Liver (tissue), 9 donors: ENCODE data around the gene PSEN1. TPM values are rescaled to one million over a fixed set of nuclear protein-coding genes. Genes with fewer than 3 reads are reported as not detected.
A peak's percentile ranks its signal among the peaks of the same experiment; 100 is the strongest.

Experiments used
- DNase-seq: peaks from one replicate; pipeline ENCODE4 v3.0.0-alpha.2; 2017; ENCODE audit warnings: low spot score
- H3K27ac ChIP-seq, 2 donors: one replicate each; pipeline ENCODE4 v1.7.0; 2013; ENCODE audit warnings: inconsistent platforms in 2 of 2, low read length in 2 of 2, control low read depth in 1 of 2, low read depth in 1 of 2, mild to moderate bottlenecking in 1 of 2
- H3K27me3 ChIP-seq, 4 donors: one replicate each; pipeline versions ENCODE4 v1.6.1 to v1.7.0; 2013; ENCODE audit warnings: low read length in 3 of 4, inconsistent platforms in 1 of 4, mild to moderate bottlenecking in 1 of 4, moderate library complexity in 1 of 4; ENCODE audit not compliant: control insufficient read depth in 4 of 4, insufficient read depth in 4 of 4
- H3K36me3 ChIP-seq, 4 donors: one replicate each; pipeline versions ENCODE4 v1.6.1 to v1.7.0; 2013; ENCODE audit warnings: low read length in 3 of 4, mild to moderate bottlenecking in 3 of 4, low read depth in 1 of 4, moderate library complexity in 1 of 4; ENCODE audit not compliant: control insufficient read depth in 4 of 4, insufficient read depth in 3 of 4
- H3K4me1 ChIP-seq, 4 donors: one replicate each; pipeline versions ENCODE4 v1.6.1 to v1.7.0; 2013; ENCODE audit warnings: low read length in 3 of 4, mild to moderate bottlenecking in 3 of 4, moderate library complexity in 1 of 4; ENCODE audit not compliant: control insufficient read depth in 4 of 4, insufficient read depth in 4 of 4
- H3K4me3 ChIP-seq, 3 donors: one replicate each; pipeline versions ENCODE4 v1.6.1 to v1.7.0; 2013; ENCODE audit warnings: low read length in 3 of 3, control low read depth in 1 of 3, low read depth in 1 of 3, mild to moderate bottlenecking in 1 of 3
- H3K9ac ChIP-seq, 2 donors: one replicate each; pipeline ENCODE4 v1.7.0; 2013; ENCODE audit warnings: low read length in 2 of 2, mild to moderate bottlenecking in 2 of 2, moderate library complexity in 2 of 2, control low read depth in 1 of 2, low read depth in 1 of 2
- H3K9me3 ChIP-seq, 4 donors: one replicate each; pipeline versions ENCODE4 v1.6.1 to v1.7.0; 2013; ENCODE audit warnings: low read length in 3 of 4; ENCODE audit not compliant: control insufficient read depth in 4 of 4
- ATF3 ChIP-seq: IDR thresholded peaks from 2 replicates; pipeline ENCODE4 v1.6.1; 2016; ENCODE audit warnings: antibody characterized with exemption
- EGR1 ChIP-seq, 2 donors: IDR thresholded peaks; 2 replicates each; pipeline ENCODE4 v1.6.1; 2016 to 2018; ENCODE audit warnings: antibody characterized with exemption in 2 of 2, low read depth in 2 of 2
- FOXA1 ChIP-seq: IDR thresholded peaks from 2 replicates; pipeline ENCODE4 v1.6.1; 2016; ENCODE audit warnings: antibody characterized with exemption
- FOXA2 ChIP-seq: IDR thresholded peaks from 2 replicates; pipeline ENCODE4 v1.6.1; 2016; ENCODE audit warnings: antibody characterized with exemption
- GABPA ChIP-seq, 2 donors: IDR thresholded peaks in 1 of 2; conservative IDR thresholded peaks in 1 of 2; 2 replicates each; pipeline ENCODE4 v1.6.1; 2016; ENCODE audit warnings: antibody characterized with exemption in 2 of 2, mild to moderate bottlenecking in 1 of 2, moderate library complexity in 1 of 2
- HNF4A ChIP-seq, 2 donors: conservative IDR thresholded peaks; 2 replicates each; pipeline ENCODE4 v1.6.1; 2016; ENCODE audit warnings: antibody characterized with exemption in 2 of 2, mild to moderate bottlenecking in 2 of 2
- HNF4G ChIP-seq: IDR thresholded peaks from 2 replicates; pipeline ENCODE4 v1.6.1; 2016; ENCODE audit warnings: antibody characterized with exemption
- JUND ChIP-seq, 2 donors: IDR thresholded peaks; 2 replicates each; pipeline ENCODE4 v1.6.1; 2016; ENCODE audit warnings: antibody characterized with exemption in 2 of 2
- MAX ChIP-seq: IDR thresholded peaks from 2 replicates; pipeline ENCODE4 v1.6.1; 2016; ENCODE audit warnings: antibody characterized with exemption
- NR2F2 ChIP-seq: IDR thresholded peaks from 2 replicates; pipeline ENCODE4 v1.6.1; 2016; ENCODE audit warnings: antibody characterized with exemption
- RAD21 ChIP-seq, 2 donors: IDR thresholded peaks; 2 replicates each; pipeline ENCODE4 v1.6.1; 2016; ENCODE audit warnings: antibody characterized with exemption in 2 of 2, mild to moderate bottlenecking in 2 of 2
- REST ChIP-seq: IDR thresholded peaks from 2 replicates; pipeline ENCODE4 v1.6.1; 2016; ENCODE audit warnings: antibody characterized with exemption, mild to moderate bottlenecking
- RXRA ChIP-seq, 2 donors: IDR thresholded peaks; 2 replicates each; pipeline ENCODE4 v1.6.1; 2017 to 2018; ENCODE audit warnings: antibody characterized with exemption in 2 of 2, mild to moderate bottlenecking in 1 of 2
- SP1 ChIP-seq: IDR thresholded peaks from 2 replicates; pipeline ENCODE4 v1.6.1; 2018; ENCODE audit warnings: antibody characterized with exemption, mild to moderate bottlenecking
- TAF1 ChIP-seq: conservative IDR thresholded peaks from 2 replicates; pipeline ENCODE4 v1.6.1; 2016; ENCODE audit warnings: antibody characterized with exemption, mild to moderate bottlenecking
- YY1 ChIP-seq: IDR thresholded peaks from 2 replicates; pipeline ENCODE4 v1.6.1; 2016; ENCODE audit warnings: antibody characterized with exemption, mild to moderate bottlenecking
- ZBTB33 ChIP-seq: IDR thresholded peaks from 2 replicates; pipeline ENCODE4 v1.6.1; 2016; ENCODE audit warnings: antibody characterized with exemption
- WGBS: extraction: QIAGEN DNeasy Blood & Tissue Kit; methylation state at CpG from one replicate; pipeline ENCODE4 v1.1.7; 2013; 5-methylcytosine and 5-hydroxymethylcytosine counted together
- polyA plus RNA-seq, 2 donors: library from polyadenylated mRNA; stranded (reverse) in 1 of 2; unstranded in 1 of 2; fragments of 200-250 nt in 1 of 2; fragments of >200 nt in 1 of 2; fragmentation: Nextera tagmentation in 1 of 2; extraction: Ambion mirVana in 1 of 2; gene quantifications; one replicate each; pipeline versions ENCODE4 v1.2.1 to v1.2.3, GENCODE V29; 2013 to 2015
- total RNA-seq, 2 donors: library from RNA; depleted of rRNA; stranded (reverse); fragments of >200 nt; gene quantifications; one replicate each; pipeline ENCODE4 v1.2.3, GENCODE V29; 2014
- donor health status: healthy.
- donor health status: healthy.
- donor health status: healthy.
- donor health status: healthy.
- donor health status: healthy.

The PSEN1 gene
- total RNA-seq (10 to 100 TPM; 23.0 to 36.2 TPM), polyA plus RNA-seq (10 to 100 TPM; 10.4 to 16.7 TPM)

- Histone ChIP-seq H3K4me1 (peaks cover 5 to 16% (median 9%) of the 10 kb centered on the region in 4 donors), H3K27me3 (no peaks in the 10 kb centered on the region), H3K9ac (peak within 1 kb of the TSS; percentile 75 to 82), H3K9me3 (no peaks in the 10 kb centered on the region), H3K27ac (peak within 1 kb of the TSS; percentile 93 to 94), H3K4me3 (peak within 1 kb of the TSS; percentile 85 to 99 (median 90)), H3K36me3 (peaks cover 0 to under 1% (median 0%) of the 10 kb centered on the region in 4 donors)
- DNase-seq = peak; percentile 99
- WGBS = under 1% methylated on average over 71 of the region's 71 CpGs
- TF ChIP-seq TAF1 = no peak
- TF ChIP-seq EGR1 (IDR thresholded peaks at IDR 0.05; ENCODE audit: low read depth in 2 of 2) = no peak
- TF ChIP-seq REST = peak; percentile 10
- no peak for TF ChIP-seq ATF3
- TF ChIP-seq RXRA (IDR thresholded peaks at IDR 0.05) = peak in 1 of 2 donors; percentile 17
- peak; percentile 22 to 55 for TF ChIP-seq HNF4A (conservative IDR thresholded peaks at IDR 0.05)
- peak; percentile 70 to 91 for TF ChIP-seq GABPA (IDR thresholded peaks at IDR 0.05 in 1 of 2, conservative IDR thresholded peaks at IDR 0.05 in 1 of 2)
- TF ChIP-seq SP1 = peak; percentile 36
These were observed at the start of gene PSEN1 for GRCh38 chr14:73136387-73137225. TSS of gene PSEN1 (plus strand) at chr14:73136507. CDS start at chr14:73148020, 11,513 bp downstream.

DNA sequence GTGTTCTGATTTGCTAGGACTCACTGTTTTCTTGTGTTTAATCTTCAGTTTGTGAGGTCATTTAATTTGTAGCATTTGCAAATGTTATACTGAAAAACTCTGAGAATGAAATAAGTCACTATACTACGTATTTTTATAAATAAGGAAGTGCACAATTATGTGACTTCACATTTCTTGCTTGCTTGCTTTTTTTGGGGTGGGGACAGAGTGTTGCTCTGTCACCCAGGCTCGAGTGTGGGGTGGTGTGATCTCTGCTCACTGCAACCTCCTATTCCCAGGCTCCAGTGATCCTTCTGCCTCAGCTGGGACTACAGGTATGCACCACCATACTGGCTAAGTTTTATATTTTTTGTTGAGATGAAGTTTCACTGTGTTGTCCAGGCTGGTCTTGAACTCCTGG, 45.3 kb upstream of the PSEN1 start:
- H3K27ac ChIP-seq = no peak overlapping the region
- no peak overlapping the region for H3K9ac ChIP-seq
- WGBS = 94% methylated on average over 2 of the region's 2 CpGs
- TF ChIP-seq YY1 (no peak), GABPA (IDR thresholded peaks at IDR 0.05 in 1 of 2, conservative IDR thresholded peaks at IDR 0.05 in 1 of 2) (no peak)
- no peaks in the 10 kb centered on the region for H3K9me3 ChIP-seq
- H3K4me3 ChIP-seq = no peak overlapping the region
- no peaks in the 10 kb centered on the region for H3K4me1 ChIP-seq
- no peak for DNase-seq
- H3K36me3 ChIP-seq = peaks cover 10 to 50% (median 31%) of the 10 kb centered on the region in 4 donors
- H3K27me3 ChIP-seq = no peaks in the 10 kb centered on the region

- Histone ChIP-seq H3K4me1 (no peaks in the 10 kb centered on the region), H3K4me3 (no peak overlapping the region), H3K9ac (no peak overlapping the region), H3K27me3 (no peaks in the 10 kb centered on the region), H3K27ac (no peak overlapping the region), H3K36me3 (peaks cover 8 to 52% (median 39%) of the 10 kb centered on the region in 4 donors), H3K9me3 (no peaks in the 10 kb centered on the region)
- 98% methylated on average over 11 of the region's 11 CpGs for WGBS
- no peak for DNase-seq
- no peak for TF ChIP-seq HNF4G
- TF ChIP-seq RXRA (IDR thresholded peaks at IDR 0.05) = no peak
- no peak for TF ChIP-seq ZBTB33
- no peak for TF ChIP-seq FOXA2
- TF ChIP-seq RAD21 (IDR thresholded peaks at IDR 0.05) = no peak
- no peak for TF ChIP-seq REST
- TF ChIP-seq MAX = no peak
- TF ChIP-seq GABPA (IDR thresholded peaks at IDR 0.05 in 1 of 2, conservative IDR thresholded peaks at IDR 0.05 in 1 of 2) = no peak
- no peak for TF ChIP-seq JUND (IDR thresholded peaks at IDR 0.05)
- TF ChIP-seq SP1 = no peak
- TF ChIP-seq EGR1 (IDR thresholded peaks at IDR 0.05; ENCODE audit: low read depth in 2 of 2) = no peak
- TF ChIP-seq YY1 = no peak
- no peak for TF ChIP-seq NR2F2
- TF ChIP-seq FOXA1 = no peak
These were observed 38.9 kb upstream of the PSEN1 start for GRCh38 chr14:73097421-73097820.
